IPS DF 4.7 (cell line): ENCODE data around the gene LASP1NB.
"Not testable (repeated sequence)": the region's sequence is repeated elsewhere in the genome, so short reads cannot be mapped to it uniquely, and the experiment has no call there.

Experiments used
- DNase-seq: peaks from one replicate; pipeline ENCODE4 v3.0.0-alpha.2; 2013; ENCODE audit warnings: low spot score; ENCODE audit errors: extremely low read depth

Gene LASP1NB

DNA sequence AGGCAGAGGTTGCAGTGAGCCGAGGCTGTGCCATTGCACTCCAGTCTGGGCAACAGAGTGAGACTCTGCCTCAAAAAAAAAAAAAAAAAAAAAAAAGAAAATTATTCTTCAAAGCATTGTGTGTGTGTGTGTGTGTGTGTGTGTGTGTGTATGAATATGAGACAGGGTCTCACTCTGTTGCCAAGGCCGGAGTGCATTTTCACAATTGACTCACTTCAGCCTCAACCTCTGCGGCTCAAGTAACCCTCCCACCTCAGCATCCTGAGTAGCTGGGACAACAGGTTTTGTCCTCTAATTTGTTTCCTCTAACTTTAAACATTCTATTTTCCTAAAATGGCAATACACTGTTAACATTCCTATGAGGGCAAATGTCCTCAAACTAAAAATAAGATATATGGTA lies 34.1 kb downstream of the LASP1NB start:
- no peak for DNase-seq

DNA sequence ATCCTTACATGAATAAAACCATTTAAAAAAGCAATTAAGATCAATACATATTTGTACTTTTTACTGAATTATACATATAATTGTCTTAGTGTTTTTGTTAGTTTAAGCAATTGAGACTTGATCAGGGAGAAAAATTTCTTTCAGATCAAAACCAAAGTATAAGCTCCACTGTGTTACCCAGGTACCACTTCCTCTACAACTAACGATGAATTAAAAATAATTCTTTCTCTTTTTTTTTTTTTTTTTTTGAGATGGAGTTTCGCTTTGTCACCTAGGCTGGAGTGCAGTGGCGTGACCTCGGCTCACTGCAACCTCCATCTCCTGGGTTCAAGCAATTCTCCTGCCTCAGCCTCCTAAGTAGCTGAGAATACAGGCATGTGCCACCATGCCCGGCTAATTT lies 35.0 kb downstream of the LASP1NB start:
- DNase-seq = no peak

DNA sequence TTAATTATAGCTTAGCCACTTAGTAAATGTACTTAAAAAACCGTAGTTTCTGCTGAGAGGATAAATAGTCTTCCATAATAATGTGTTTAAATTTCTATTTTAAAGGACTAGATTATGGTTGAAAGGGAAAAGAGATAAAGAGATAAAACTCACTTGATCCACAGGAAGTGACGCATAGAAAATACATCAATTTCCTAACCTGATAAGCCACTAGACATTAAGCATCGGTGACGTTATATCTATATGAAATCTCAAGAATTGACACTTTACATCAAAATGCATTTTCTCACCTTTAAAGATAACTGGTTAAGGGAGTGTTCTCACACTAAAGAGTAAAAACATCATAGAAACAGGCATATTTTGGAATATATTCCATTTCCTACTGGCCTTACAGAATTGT lies 36.0 kb downstream of the LASP1NB start:
- no peak for DNase-seq

DNA sequence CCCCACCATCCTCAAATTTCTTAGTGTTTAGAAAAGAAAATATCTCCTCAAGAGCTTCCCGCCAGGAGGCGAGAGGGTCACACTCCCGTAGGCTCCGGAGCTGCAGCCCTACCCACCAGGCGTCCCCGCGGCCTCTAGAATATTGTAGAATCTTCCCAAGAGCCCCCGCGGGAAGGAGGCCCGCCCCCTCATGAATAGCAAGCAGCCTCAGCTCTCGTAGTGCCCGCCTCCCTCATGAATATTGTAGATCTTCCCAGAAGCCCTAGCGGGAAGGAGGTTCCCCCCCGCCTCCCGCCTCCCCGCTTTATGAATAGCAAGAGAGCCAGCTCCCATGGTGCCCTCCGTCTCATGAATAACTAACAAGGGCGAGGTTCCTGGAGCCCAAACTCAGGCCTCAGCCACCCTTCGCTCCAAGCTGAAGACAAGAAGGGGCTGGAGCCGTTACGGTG lies 41.9 kb downstream of the LASP1NB start, which contains the start of gene FBXO47:
Gene FBXO47, minus strand, starts transcription at position 114 of the 449 bp plus-strand sequence. CDS start 4,378 bp downstream, outside the sequence.
- DNase-seq = peak; percentile 80

DNA sequence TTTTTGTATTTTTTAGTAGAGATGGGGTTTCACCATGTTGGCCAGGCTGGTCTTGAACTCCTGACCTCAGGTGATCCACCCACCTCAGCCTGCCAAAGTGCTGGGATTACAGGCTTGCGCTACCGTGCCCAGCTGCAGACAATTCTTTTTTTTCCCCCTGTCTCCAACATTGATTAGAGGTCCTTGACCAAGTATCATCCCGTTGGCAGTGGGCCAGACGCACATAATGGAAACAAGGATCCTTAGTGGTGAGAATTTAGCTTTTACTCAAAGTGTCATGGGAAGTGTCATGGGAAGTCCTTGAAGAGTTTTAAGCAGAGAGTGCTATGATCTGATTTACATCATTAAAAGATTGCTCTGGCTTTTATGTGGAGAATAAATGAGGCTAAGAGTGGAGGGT lies 43.9 kb downstream of the LASP1NB start:
- DNase-seq = no peak

DNA sequence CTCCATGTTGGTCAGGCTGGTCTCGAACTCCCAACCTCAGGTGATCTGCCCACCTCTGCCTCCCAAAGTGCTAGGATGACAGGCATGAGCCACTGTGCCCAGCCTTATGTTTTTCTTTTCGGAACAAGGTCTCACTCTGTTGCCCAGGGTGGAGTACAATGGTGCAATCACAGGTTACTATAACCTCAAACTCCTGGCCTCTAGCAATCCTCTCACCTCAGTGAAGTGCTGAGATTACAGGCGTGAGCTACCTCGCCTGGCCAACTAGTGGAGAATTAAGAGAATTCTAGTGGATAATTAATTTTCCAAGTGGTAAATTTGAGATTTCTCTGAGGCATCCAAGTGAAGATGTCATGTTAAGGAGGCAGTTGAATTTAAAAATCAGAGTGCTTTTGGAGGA lies 44.7 kb downstream of the LASP1NB start:
- DNase-seq = no peak

DNA sequence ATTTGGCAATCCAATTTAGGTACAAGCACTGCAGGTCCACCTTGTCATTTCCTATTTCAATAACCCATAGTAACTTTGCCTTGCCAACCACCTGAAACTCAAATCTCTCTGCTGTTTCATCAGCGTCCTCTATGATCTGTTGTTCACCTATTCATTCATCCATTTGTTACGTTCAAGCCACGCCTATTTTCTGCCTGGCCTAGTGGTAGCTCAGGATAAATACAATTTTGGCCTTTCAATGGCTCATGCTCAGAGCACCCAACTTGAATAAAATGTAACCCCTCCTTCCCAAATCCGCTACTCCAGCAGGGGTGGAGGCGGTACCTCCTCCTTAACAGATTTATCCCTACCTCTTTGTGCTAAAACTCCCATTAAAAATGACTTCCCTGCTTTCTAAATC lies 45.4 kb downstream of the LASP1NB start:
- no peak for DNase-seq

DNA sequence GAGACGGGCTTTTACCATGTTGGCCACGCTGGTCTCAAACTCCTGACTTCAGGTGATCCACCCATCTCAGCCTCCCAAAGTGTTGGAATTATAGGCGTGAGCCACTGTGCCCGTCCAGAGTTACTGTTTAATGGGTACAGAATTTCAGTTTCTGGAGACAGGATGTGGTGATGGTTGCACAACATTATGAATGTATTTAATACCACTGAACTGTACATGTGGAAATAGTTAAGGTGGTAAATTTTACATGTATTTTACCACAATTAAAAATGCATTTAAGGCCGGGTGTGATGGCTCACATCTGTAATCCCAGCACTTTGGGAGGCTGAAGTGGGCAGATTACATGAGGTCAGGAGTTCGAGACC lies 50.8 kb downstream of the LASP1NB start:
- DNase-seq = not testable (repeated sequence)

DNA sequence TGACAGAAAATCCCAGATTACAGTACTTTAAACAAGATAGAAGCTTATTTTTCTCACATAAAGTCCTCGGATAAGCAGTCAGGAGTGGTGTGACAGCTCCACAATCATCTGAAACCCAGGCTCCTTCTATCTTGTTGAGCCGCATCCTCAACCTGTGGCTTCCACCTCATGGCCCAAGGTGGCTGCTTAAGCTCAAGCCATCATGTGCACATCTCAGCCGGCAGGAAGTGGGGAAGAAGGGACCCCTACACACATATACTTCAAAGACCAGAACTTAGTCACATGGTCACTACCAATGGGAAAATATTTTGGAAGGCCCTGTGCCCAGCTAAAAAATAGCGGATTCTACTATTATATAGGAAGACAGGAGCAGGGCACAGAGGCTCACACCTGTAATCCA lies 52.8 kb downstream of the LASP1NB start:
- DNase-seq = no peak
